NCI-H1092 (cell line): ENCODE results near the gene ARID3B.
"Not testable (repeated sequence)": the region's sequence is repeated elsewhere in the genome, so short reads cannot be mapped to it uniquely, and the experiment has no call there.

Source experiments
- DNase-seq: peaks from one replicate; lab custom pipeline; 2025; lab: John Stamatoyannopoulos, UW

Gene ARID3B

DNA sequence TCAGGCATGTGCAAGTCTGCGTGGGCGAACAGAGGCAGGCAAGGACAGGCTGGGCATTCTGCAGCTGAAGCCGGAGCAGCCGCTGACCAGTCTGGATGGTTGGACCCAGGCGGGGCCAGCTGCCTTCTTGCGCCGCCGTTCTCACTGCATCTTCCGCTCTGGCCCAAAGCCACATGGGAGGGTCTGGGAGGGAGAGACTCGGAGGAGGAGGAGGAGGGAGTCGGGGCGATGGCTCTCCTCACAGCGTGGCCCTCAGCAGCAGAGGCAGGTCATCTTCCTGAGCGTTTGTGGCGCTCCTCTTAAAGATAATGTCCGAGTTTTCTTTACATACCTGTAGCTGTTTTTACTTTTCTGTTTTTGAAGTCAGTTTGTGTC, 80.5 kb downstream of the ARID3B start:
- no peak for DNase-seq

GRCh38 chr15:74621936-74622335, 80.9 kb downstream of the ARID3B start:
- no peak for DNase-seq

GRCh38 chr15:74622758-74623157, 81.7 kb downstream of the ARID3B start:
- no peak for DNase-seq

- no peak for DNase-seq
These were observed 83.1 kb downstream of the ARID3B start for GRCh38 chr15:74624020-74624602.

- no peak for DNase-seq
These were observed 84.7 kb downstream of the ARID3B start for GRCh38 chr15:74625693-74626092.

GRCh38 chr15:74626336-74626735, 85.3 kb downstream of the ARID3B start:
- no peak for DNase-seq

DNA sequence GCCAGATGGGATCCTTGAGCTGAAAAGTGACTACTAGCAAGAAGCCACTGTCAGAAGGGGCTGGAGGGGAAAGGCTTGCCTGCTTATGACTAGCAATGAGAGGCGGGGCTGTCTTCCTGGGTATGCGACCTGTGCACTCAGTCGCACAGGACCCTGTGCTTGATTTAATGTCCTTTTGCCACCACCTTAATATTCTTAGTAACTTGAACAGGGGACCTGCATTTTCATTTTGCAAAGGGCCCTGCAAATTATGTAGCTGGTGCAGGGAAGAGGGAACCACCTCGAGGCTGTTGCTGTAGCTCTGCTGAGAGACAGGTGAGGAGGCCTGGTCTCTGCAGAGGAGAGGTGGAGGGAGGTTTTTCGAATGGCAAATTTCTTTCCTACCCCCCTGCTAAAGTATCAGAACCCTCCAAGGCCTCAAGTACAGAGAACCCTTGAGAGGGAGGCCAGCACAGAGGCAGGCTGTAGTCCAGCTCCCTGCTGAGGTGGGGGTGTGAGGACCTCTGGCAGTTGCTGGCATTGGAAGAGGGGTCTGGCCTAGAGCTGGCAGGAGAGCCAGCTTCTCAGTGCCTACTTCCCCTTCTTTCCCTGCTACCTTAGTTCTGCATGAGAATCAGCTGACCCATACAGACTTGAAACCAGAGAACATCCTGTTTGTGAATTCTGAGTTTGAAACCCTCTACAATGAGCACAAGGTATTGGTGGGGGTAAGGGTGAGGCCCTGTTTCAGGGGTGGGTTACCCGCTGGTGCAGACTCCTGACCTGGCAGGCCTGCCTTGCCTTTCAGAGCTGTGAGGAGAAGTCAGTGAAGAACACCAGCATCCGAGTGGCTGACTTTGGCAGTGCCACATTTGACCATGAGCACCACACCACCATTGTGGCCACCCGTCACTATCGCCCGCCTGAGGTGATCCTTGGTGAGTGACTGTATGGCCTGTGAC, 86.0 kb downstream of the ARID3B start:
- no peak for DNase-seq

DNA sequence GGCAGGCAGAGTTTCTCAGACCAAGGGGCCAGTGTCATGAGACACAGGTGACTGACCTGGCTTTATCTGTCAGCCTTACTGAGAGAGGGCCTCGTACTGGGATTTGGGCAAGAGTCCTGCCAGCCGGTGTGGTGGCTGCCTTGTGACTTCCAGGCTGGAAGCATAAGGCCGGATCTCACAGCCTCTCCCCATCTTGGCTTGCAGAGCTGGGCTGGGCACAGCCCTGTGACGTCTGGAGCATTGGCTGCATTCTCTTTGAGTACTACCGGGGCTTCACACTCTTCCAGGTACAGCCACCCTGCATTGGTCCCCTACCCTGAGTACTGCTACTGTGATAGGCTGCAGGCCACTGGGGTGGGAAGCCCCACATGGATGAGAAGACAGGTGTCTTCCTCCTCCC, 86.7 kb downstream of the ARID3B start:
- DNase-seq, result no peak

- no peak for DNase-seq
These were observed 87.2 kb downstream of the ARID3B start for GRCh38 chr15:74628199-74628598.

- DNase-seq, result no peak
These were observed 87.9 kb downstream of the ARID3B start for GRCh38 chr15:74628949-74629348.

DNA sequence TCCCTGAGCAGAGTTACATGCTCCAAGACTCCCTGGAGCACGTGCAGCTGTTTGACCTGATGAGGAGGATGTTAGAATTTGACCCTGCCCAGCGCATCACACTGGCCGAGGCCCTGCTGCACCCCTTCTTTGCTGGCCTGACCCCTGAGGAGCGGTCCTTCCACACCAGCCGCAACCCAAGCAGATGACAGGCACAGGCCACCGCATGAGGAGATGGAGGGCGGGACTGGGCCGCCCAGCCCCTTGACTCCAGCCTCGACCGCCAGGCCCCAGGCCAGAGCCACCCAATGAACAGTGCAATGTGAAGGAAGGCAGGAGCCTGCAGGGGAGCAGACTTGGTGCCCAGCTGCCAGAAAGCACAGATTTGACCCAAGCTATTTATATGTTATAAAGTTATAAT, 88.7 kb downstream of the ARID3B start:
- not testable (repeated sequence) for DNase-seq

DNA sequence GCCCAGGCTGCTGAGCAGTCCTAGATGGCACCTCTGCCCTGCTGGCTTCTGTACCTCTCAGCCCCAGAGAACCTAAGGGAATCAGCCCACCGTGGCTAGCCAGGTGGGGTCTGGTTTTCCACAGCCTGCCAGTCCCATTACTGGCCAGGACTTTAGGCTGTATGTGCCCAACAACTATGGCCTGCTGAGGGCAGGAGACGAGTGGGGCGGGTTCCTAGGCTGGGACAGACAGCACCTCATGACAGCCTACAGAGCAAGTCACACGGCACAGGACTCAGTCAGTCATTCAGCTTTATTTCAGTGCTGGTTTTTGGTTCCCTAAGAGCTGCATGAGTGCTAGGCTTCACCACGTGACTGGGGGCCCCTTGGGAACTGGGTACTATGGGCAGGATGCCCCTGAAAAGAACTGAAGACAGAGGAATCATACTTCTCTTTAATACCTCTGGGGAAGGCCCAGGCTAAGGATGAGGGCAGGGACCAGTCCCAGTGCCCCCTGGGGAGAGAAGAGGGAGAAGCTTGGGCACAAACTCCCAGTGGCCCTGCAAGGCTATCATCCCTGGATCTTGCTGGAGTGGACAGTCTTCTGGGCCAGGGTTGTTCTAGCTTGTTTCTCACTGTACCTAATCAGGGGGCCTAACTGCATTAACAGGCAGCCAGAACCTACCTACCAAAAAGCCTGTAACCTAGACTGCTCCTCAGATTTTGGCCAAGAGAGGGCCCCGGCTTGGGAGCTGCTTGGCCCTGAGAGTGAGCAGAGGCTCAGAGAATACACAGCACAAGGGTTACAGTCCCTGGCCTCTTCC, 89.5 kb downstream of the ARID3B start:
- DNase-seq, result no peak

- no peak for DNase-seq
These were observed 90.0 kb downstream of the ARID3B start for GRCh38 chr15:74631087-74631385.

DNA sequence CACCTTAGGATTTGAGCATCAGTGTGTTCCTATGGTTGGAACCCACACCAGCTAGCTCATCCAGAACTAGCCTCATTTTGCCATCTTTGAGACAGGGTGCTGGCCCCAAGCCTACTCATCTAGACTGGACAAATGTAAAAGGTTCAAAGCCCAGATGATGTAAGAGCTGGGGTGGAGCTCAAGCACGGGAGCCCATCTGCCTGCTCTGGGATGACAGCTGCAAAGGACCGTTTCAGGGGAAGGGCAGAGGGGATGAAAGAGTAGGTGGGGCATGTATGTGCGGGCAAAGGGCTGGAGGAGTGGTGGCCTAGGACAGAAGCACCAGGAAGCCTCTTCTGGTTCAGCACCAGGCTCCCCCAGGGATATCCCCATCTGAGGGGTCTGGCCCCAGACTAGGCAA, 90.4 kb downstream of the ARID3B start:
- no peak for DNase-seq

GRCh38 chr15:74631935-74632560, 91.0 kb downstream of the ARID3B start:
- no peak for DNase-seq

GRCh38 chr15:74632601-74633000, 91.6 kb downstream of the ARID3B start:
- DNase-seq, result no peak

GRCh38 chr15:74633781-74634180, 92.8 kb downstream of the ARID3B start:
- DNase-seq, result no peak

DNA sequence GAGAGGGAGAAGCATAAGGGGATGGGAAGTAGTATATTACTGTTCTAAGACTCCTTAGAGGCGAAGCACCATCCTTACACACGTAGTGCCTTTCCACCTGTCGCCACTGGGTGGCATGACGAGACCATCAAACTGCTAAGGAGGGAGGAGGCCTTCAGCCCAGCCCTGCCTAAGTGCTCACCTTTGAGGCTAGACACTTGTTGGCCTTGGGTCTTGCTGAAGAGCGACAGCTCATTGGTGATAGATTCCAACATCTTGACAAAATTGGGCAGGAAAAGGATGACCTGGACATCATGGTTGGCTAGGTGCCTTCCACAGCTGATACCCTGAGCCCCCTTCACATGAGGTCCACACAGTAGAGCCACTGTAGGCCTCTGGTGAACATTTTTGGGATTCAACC, 94.2 kb downstream of the ARID3B start:
- no peak for DNase-seq

DNA sequence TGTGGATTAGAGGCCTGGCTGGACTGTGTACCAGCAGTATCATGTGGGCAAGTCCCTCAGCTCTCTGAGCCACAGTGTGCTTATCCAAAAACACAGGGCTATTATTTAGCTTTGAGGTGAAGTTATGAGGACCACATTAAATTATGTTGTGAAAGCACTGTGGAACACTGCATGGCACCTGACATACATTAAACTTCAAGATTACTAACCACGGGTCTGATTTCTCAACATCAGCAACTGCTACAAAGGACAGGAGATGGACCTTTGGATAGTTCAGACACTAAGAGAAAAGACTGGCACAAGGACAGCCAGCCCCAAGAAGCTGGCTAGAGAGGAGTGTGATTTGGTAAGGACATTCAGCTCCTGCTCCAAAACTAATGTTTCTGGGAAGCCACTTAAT, 96.0 kb downstream of the ARID3B start:
- no peak for DNase-seq

DNA sequence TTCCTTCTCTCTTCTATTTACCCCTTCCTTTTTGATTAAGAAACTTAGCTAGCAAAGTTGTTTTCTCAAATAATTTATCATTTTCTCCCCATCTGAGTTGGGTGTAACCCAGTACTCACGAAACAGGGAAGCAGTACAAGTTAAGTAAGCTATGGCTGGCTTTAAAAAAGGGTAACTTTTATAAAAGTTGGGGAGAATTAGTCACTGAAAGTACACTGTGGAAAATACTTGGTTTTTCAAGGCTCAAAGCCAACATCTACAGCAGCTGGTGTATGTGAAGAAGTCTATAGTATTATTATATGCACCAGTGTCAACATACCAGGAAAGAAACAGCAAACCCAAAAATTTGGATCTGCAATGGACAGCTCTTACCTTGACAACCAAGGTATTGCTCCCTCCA, 100.1 kb downstream of the ARID3B start:
- no peak for DNase-seq

- no peak for DNase-seq
These were observed 101.3 kb downstream of the ARID3B start for GRCh38 chr15:74642348-74642733.
